Thymus (tissue), 14 donors: ENCODE data around the gene KRT74. TPM values are rescaled to one million over a fixed set of nuclear protein-coding genes. Genes with fewer than 3 reads are reported as not detected.

ENCODE experiments used
- DNase-seq, 9 donors: peaks; one replicate each; pipeline ENCODE4 v3.0.0-alpha.2; 2013; ENCODE audit warnings: low spot score in 9 of 9, low read depth in 6 of 9, missing footprints in 1 of 9
- H3K27ac ChIP-seq, 2 donors: one replicate each; pipeline ENCODE4 v1.5.1; 2013; ENCODE audit warnings: control low read depth in 1 of 2, low read depth in 1 of 2, low read length in 1 of 2, mild to moderate bottlenecking in 1 of 2, moderate library complexity in 1 of 2
- H3K27me3 ChIP-seq, 2 donors: one replicate each; pipeline ENCODE4 v1.5.1; 2013; ENCODE audit warnings: low read length in 1 of 2; ENCODE audit not compliant: control insufficient read depth in 2 of 2, insufficient read depth in 1 of 2
- H3K36me3 ChIP-seq, 2 donors: one replicate each; pipeline ENCODE4 v1.5.1; 2013; ENCODE audit warnings: low read length in 1 of 2, mild to moderate bottlenecking in 1 of 2, moderate library complexity in 1 of 2; ENCODE audit not compliant: control insufficient read depth in 2 of 2, insufficient read depth in 2 of 2
- H3K4me1 ChIP-seq, 2 donors: one replicate each; pipeline ENCODE4 v1.5.1; 2013; ENCODE audit warnings: low read length in 2 of 2; ENCODE audit not compliant: control insufficient read depth in 2 of 2, insufficient read depth in 2 of 2
- H3K4me3 ChIP-seq, 2 donors: one replicate each; pipeline ENCODE4 v1.5.1; 2013; ENCODE audit warnings: low read length in 2 of 2, control low read depth in 1 of 2, mild to moderate bottlenecking in 1 of 2
- H3K9me3 ChIP-seq, 2 donors: one replicate each; pipeline ENCODE4 v1.5.1; 2013; ENCODE audit warnings: low read length in 1 of 2, mild to moderate bottlenecking in 1 of 2; ENCODE audit not compliant: control insufficient read depth in 2 of 2, insufficient read depth in 1 of 2
- WGBS: extraction: QIAGEN DNeasy Blood & Tissue Kit; methylation state at CpG from one replicate; pipeline ENCODE4 v1.1.7; 2013; 5-methylcytosine and 5-hydroxymethylcytosine counted together
- long read RNA-seq, 10 donors: transcript quantifications; one replicate each; lab custom pipeline, GENCODE V29; 2026
- polyA plus RNA-seq: library from polyadenylated mRNA; stranded (reverse); fragments of 200-250 nt; gene quantifications from one replicate; pipeline ENCODE4 v1.2.3, GENCODE V29; 2013
- total RNA-seq: library from RNA; stranded (reverse); fragments of 120-200 nt; gene quantifications from one replicate; pipeline ENCODE4 v1.2.4, GENCODE V29; 2013
- donor health status: healthy.

The KRT74 gene
- total RNA-seq: 0.09 TPM
- polyA plus RNA-seq: 0.34 TPM
- long read RNA-seq, donor 1: 0 reads
- long read RNA-seq, donor 2: 0 reads
- long read RNA-seq, donor 3: 0 reads
- long read RNA-seq, donor 4: 0 reads
- long read RNA-seq, donor 5: 0 reads
- long read RNA-seq, donor 6: 0 reads
- long read RNA-seq, donor 7: 0 reads
- long read RNA-seq, donor 8: 0 reads
- long read RNA-seq, donor 9: 0 reads
- long read RNA-seq, donor 10: 0 reads

- no peak within 1 kb of the TSS for H3K27ac ChIP-seq
- H3K27me3 ChIP-seq: peaks cover 0 to 8% of the 10 kb centered on the region in 2 donors
- H3K4me3 ChIP-seq: no peak within 1 kb of the TSS
- no peaks in the 10 kb centered on the region for H3K9me3 ChIP-seq
- WGBS: 96% methylated on average over 3 of the region's 3 CpGs
- no peaks in the 10 kb centered on the region for H3K36me3 ChIP-seq
- DNase-seq: no peak
- H3K4me1 ChIP-seq: no peaks in the 10 kb centered on the region
Observed at GRCh38 chr12:52573743-52574142, at the start of gene KRT74. TSS of gene KRT74 (minus strand) at chr12:52573843. CDS start at chr12:52573777, 66 bp downstream.

GRCh38 chr12:52622349-52622748 lies 48.7 kb upstream of the KRT74 start:
- no peak for DNase-seq
- no peaks in the 10 kb centered on the region for H3K9me3 ChIP-seq
- H3K36me3 ChIP-seq: no peaks in the 10 kb centered on the region
- H3K4me3 ChIP-seq: no peak overlapping the region
- 84% methylated on average over 5 of the region's 5 CpGs for WGBS
- H3K27ac ChIP-seq: no peak overlapping the region
- H3K4me1 ChIP-seq: no peaks in the 10 kb centered on the region
- no peaks in the 10 kb centered on the region for H3K27me3 ChIP-seq

DNA sequence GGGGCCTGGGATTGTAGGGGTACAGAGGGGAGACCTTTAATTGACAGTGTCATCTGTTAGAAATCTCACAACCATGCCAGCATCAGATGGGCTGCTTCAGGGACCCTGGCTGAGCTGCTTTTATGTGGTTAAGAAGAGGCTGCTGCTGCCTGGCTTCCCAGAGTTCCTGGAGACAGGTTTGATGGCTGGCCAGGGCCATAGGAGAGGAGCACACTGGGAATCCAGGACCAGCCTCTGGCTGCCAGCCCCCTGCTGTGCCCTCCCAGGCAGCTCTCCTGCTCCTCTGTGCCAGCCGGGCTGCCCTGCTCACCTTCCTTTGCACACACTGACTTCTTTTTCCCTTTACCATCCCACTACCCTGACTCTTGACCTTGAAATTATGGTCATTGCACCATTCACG lies 45.2 kb upstream of the KRT74 start:
- no peak for DNase-seq
- Histone ChIP-seq H3K4me1 (peaks cover 6 to 27% of the 10 kb centered on the region in 2 donors), H3K4me3 (no peak overlapping the region), H3K36me3 (no peaks in the 10 kb centered on the region), H3K27me3 (no peaks in the 10 kb centered on the region), H3K27ac (no peak overlapping the region), H3K9me3 (no peaks in the 10 kb centered on the region)
- 93% methylated on average over 2 of the region's 2 CpGs for WGBS

GRCh38 chr12:52618216-52618615 lies 44.6 kb upstream of the KRT74 start, which contains the start of gene KRT73:
TSS of gene KRT73 (minus strand) at chr12:52618559. CDS start at chr12:52618524, 35 bp downstream.
- no peaks in the 10 kb centered on the region for H3K36me3 ChIP-seq
- H3K4me3 ChIP-seq: no peak within 1 kb of the TSS
- no peak for DNase-seq
- peaks cover 12 to 30% of the 10 kb centered on the region in 2 donors for H3K4me1 ChIP-seq
- no peaks in the 10 kb centered on the region for H3K9me3 ChIP-seq
- H3K27ac ChIP-seq: no peak within 1 kb of the TSS
- H3K27me3 ChIP-seq: no peaks in the 10 kb centered on the region
- WGBS: 97% methylated on average over 14 of the region's 14 CpGs

DNA sequence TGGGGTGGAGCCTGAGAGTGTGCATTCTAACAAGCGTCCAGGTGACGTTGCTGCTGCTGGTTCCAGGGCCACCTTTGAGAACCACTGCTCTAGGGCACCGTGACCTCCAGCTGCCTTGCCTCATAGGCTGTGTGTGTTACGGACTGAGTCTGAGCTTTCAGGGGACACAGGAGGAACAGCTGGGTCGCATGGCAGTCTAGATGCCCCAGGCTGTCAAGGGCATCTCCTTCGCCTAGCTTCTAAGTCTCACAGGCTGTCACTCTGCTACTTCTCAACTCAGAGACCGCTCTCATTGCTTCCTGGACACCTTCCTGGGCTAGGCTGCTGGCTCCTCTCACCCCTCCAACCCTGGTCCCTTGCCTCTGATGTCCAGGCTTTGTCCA lies 43.8 kb upstream of the KRT74 start:
- WGBS: 97% methylated on average over 7 of the region's 7 CpGs
- Histone ChIP-seq H3K9me3 (no peaks in the 10 kb centered on the region), H3K4me1 (peaks cover 15 to 36% of the 10 kb centered on the region in 2 donors), H3K27me3 (no peaks in the 10 kb centered on the region), H3K36me3 (no peaks in the 10 kb centered on the region), H3K27ac (no peak overlapping the region), H3K4me3 (no peak overlapping the region)
- DNase-seq: no peak

- Histone ChIP-seq H3K9me3 (no peaks in the 10 kb centered on the region), H3K4me1 (peaks cover 15 to 36% of the 10 kb centered on the region in 2 donors), H3K27ac (no peak overlapping the region), H3K27me3 (no peaks in the 10 kb centered on the region), H3K36me3 (no peaks in the 10 kb centered on the region), H3K4me3 (no peak overlapping the region)
- 95% methylated on average over 10 of the region's 10 CpGs for WGBS
- DNase-seq: no peak
Observed at GRCh38 chr12:52616680-52617402, 43.2 kb upstream of the KRT74 start.

GRCh38 chr12:52615912-52616311 lies 42.3 kb upstream of the KRT74 start:
- peaks cover 15 to 45% of the 10 kb centered on the region in 2 donors for H3K4me1 ChIP-seq
- no peaks in the 10 kb centered on the region for H3K27me3 ChIP-seq
- H3K27ac ChIP-seq: peak overlapping the region; percentile 74 to 86
- H3K9me3 ChIP-seq: no peaks in the 10 kb centered on the region
- 91% methylated on average over 9 of the region's 9 CpGs for WGBS
- DNase-seq: no peak
- H3K36me3 ChIP-seq: no peaks in the 10 kb centered on the region
- no peak overlapping the region for H3K4me3 ChIP-seq

DNA sequence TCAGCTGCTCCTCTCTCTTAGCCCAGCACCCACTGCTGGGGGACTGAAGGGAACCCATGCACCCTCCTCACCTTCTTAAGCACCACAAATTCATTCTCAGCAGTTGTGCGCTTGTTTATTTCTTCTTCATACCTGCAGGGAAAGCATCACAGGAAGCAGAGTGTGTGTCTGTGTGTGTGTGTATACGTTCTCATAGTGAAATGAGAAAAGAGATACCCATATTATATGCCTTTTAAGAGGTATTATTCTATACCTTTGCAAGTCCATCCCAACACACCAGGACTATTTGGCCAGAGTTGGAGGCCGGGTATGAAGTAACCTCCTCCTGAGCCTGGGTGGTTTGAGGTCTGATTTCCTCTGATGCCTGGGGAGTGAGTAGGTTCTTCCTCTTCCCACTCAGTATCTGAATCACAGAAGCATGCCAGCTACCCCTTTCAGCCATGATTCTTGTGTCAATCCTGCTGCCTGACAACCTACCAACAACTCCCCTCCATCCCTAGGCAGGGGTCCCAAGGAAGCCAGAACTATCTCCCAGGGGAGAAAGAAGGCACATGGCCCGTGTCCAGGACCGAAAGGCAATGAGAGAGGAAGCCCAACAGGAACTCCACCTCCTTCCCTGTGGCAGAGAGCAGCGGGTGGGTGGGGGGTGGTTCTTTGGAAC lies 41.7 kb upstream of the KRT74 start:
- 33% methylated on average over 6 of the region's 6 CpGs for WGBS
- peak overlapping the region; percentile 74 to 86 for H3K27ac ChIP-seq
- peak in 1 of 9 donors; percentile 41 for DNase-seq
- H3K27me3 ChIP-seq: no peaks in the 10 kb centered on the region
- no peaks in the 10 kb centered on the region for H3K36me3 ChIP-seq
- peaks cover 15 to 50% of the 10 kb centered on the region in 2 donors for H3K4me1 ChIP-seq
- no peak overlapping the region for H3K4me3 ChIP-seq
- no peaks in the 10 kb centered on the region for H3K9me3 ChIP-seq
